Measurements from ENCODE around the gene INO80B.
"Not testable (repeated sequence)": the region's sequence is repeated elsewhere in the genome, so short reads cannot be mapped to it uniquely, and the experiment has no call there.

DNA sequence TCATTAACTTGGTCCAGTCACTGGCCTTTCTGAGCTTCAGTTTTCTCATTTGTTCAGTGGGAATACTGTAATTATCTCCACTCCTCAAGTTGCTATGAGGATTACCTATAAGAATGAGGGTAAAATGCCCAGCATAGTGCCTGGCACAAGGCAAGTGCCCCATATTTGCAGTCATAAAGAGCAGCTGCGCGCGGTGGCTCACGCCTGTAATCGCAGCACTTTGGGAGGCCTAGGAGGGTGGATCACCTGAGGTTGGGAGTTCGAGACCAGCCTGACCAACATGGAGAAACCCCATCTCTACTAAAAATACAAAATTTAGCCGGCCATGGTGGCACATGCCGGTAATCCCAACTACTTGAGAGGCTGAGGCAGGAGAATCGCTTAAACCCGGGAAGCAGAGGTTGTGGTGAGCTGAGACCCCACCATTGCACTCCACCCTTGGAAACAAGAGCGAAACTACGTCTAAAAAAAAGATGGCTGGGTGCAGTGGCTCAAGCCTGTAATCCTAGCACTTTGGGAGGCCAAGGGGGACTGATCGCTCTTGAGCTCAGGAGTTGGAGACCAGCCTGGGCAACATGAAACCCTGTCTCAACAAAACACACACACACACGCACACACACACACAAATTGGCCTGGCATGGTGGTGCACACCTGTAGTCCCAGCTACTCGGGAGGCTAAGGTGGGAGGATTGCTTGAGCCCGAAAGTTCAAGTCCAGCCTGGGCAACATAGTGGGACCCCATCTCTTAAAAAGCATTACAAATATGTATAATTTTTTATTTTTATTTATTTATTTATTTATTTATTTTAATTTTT lies 12.2 kb upstream of the INO80B start:
- TF ChIP-seq, protein P1, sequence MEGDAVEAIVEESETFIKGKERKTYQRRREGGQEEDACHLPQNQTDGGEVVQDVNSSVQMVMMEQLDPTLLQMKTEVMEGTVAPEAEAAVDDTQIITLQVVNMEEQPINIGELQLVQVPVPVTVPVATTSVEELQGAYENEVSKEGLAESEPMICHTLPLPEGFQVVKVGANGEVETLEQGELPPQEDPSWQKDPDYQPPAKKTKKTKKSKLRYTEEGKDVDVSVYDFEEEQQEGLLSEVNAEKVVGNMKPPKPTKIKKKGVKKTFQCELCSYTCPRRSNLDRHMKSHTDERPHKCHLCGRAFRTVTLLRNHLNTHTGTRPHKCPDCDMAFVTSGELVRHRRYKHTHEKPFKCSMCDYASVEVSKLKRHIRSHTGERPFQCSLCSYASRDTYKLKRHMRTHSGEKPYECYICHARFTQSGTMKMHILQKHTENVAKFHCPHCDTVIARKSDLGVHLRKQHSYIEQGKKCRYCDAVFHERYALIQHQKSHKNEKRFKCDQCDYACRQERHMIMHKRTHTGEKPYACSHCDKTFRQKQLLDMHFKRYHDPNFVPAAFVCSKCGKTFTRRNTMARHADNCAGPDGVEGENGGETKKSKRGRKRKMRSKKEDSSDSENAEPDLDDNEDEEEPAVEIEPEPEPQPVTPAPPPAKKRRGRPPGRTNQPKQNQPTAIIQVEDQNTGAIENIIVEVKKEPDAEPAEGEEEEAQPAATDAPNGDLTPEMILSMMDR (IDR thresholded peaks at IDR 0.05; ENCODE audit: borderline replicate concordance, extremely low read depth, low read length, poor library complexity, severe bottlenecking) = not testable (repeated sequence)
- not testable (repeated sequence) for TF ChIP-seq EZH2 (IDR thresholded peaks at IDR 0.05; ENCODE audit: borderline replicate concordance, low read depth, low read length, severe bottlenecking)

Measured in DND-41 (cell line).